ENCODE measurements around the gene CDC25B. TPM values are rescaled to one million over a fixed set of nuclear protein-coding genes. Genes with fewer than 3 reads are reported as not detected.

The CDC25B gene
- total and polyA plus RNA-seq, 10 of the 15 experiments (the other 5 are each of a cell fraction or from before 2014, with no cell fraction given): 4.6 to 58.8 (median 24.6) TPM

DNA sequence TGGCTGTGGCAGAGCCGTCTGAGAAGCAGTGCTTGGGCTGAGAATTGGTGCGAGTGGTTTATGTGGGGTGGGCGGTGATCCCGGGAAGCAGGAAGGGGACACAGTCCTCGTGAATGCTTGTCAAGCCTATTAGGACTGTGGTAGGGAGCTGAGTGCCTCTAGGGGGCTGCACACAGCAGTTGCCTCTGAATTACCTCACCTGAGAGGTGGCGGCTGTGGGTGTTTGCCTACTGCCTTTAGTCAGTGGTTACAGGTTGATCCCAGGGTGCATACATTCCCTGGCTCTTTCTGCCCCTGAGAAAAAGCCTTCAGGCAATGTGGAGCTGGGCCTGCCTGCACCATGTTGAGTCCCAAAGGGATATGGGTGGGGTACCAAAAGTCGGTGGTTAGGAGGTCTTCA, 29.4 kb downstream of the CDC25B start:
- Histone ChIP-seq H3K79me2 (ENCODE audit: control insufficient read depth, insufficient read depth, low read length) (peaks cover 7% of the 10 kb centered on the region), H3K27ac (ENCODE audit: control insufficient read depth, insufficient read depth) (no peak overlapping the region), H3K9me3 (replicated peaks; ENCODE audit: control insufficient read depth, insufficient read depth, low read length) (no peaks in the 10 kb centered on the region), H2AFZ (ENCODE audit: control insufficient read depth, low read depth, low read length) (no peak overlapping the region), H3K4me2 (ENCODE audit: control insufficient read depth, insufficient read depth) (no peak overlapping the region), H3K4me1 (ENCODE audit: control insufficient read depth, insufficient read depth, low read length) (no peaks in the 10 kb centered on the region; the same call in 1 of the 2 replicates), H3K36me3 (ENCODE audit: control insufficient read depth in 2 of 2, insufficient read depth in 2 of 2, low read length in 1 of 2) (peaks cover 5 to 9% of the 10 kb centered on the region in 2 experiments), H3K27me3 (replicated peaks in 1 of 2; ENCODE audit: control insufficient read depth in 2 of 2, insufficient read depth in 2 of 2, low read length in 1 of 2) (no peaks in the 10 kb centered on the region), H3K9ac (ENCODE audit: control insufficient read depth, insufficient read depth, low read length) (no peak overlapping the region), H4K20me1 (ENCODE audit: control insufficient read depth, insufficient read depth) (no peaks in the 10 kb centered on the region), H3K4me3 (no peak overlapping the region)
- ChIA-PET SMC1A (ENCODE audit: uncharacterized antibody, unreplicated experiment) (interaction anchor here (0.8 kb wide), 1 partner anchor 184 kb away, joined by 3 read pairs; no protein-coding TSS in a partner anchor), POLR2A (interaction anchor here (0.6 kb wide), 1 partner anchor 68 kb away, joined by 4 read pairs; no protein-coding TSS in a partner anchor), CTCF (interaction anchor here (0.8 to 2.9 kb wide), 3 partner anchors 29 to 39 kb away, joined by 4 to 12 read pairs (median 8); partner anchors contain the start of gene CENPB), RAD21 (ENCODE audit: unreplicated experiment) (no interaction called here)
- 79% methylated on average over 7 of the region's 7 CpGs for WGBS (ENCODE audit: insufficient coverage, insufficient replicate concordance, low lambda C conversion rate, missing lambda C conversion rate)
- no peak for DNase-seq (ENCODE audit: low read depth, low spot score)
- no peak for FAIRE-seq
- in situ Hi-C loops (cut with MboI) (no loop called here), intact Hi-C loops (cut with micrococcal nuclease; ENCODE audit: unreplicated experiment) (no loop called here)
- TF ChIP-seq TARDBP (IDR thresholded peaks at IDR 0.05; ENCODE audit: borderline replicate concordance): no peak
- BruUV-seq (replicated peaks): no TSS peak
- ATAC-seq: no peak

DNA sequence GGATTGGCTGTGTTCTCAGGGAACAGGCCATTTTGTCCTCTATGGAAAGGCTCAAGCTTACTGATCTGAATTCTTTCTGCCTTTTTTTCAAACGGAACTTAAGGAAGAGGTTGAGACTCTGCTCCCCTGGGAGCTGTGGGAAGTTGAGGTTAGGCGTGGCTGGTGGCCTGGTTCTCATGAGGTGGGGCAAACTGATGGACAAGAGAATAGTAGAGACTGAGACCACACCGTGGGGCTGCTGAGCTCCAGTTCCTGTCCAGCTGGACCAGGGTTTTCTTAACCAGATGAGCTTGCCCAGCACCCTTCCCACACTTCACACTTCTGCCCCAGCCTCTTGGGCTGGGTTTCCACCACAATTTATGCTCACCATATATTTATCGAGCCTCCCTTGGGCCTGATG, 30.3 kb downstream of the CDC25B start:
- intact Hi-C loops (cut with micrococcal nuclease; ENCODE audit: unreplicated experiment): no loop called here
- WGBS (ENCODE audit: insufficient coverage, insufficient replicate concordance, low lambda C conversion rate, missing lambda C conversion rate): 22% methylated on average over 4 of the region's 4 CpGs
- FAIRE-seq (no peak), ATAC-seq (peak; percentile 52; the same call in 2 of the 3 replicates), DNase-seq (ENCODE audit: low read depth, low spot score) (no peak)
- no peaks in the 10 kb centered on the region for H3K27me3 ChIP-seq (replicated peaks in 1 of 2; ENCODE audit: control insufficient read depth in 2 of 2, insufficient read depth in 2 of 2, low read length in 1 of 2)
- H3K27ac ChIP-seq (ENCODE audit: control insufficient read depth, insufficient read depth): no peak overlapping the region
- H3K9ac ChIP-seq (ENCODE audit: control insufficient read depth, insufficient read depth, low read length): no peak overlapping the region
- no peak overlapping the region for H3K4me2 ChIP-seq (ENCODE audit: control insufficient read depth, insufficient read depth)
- in situ Hi-C loops (cut with MboI): no loop called here
- ChIA-PET POLR2A (no interaction called here), SMC1A (ENCODE audit: uncharacterized antibody, unreplicated experiment) (interaction anchor here (1.3 kb wide), 1 partner anchor 8 kb away, joined by 3 read pairs; no protein-coding TSS in a partner anchor), RAD21 (ENCODE audit: unreplicated experiment) (interaction anchor here (0.6 to 1.3 kb wide), 2 partner anchors 40 to 76 kb away, joined by 3 to 4 read pairs; partner anchors contain the start of gene CENPB), CTCF (interaction anchor here (0.5 to 2.9 kb wide), 5 partner anchors 28 to 180 kb away, joined by 3 to 12 read pairs (median 4); partner anchors contain the start of gene CENPB)
- H2AFZ ChIP-seq (ENCODE audit: control insufficient read depth, low read depth, low read length): no peak overlapping the region
- H4K20me1 ChIP-seq (ENCODE audit: control insufficient read depth, insufficient read depth): no peaks in the 10 kb centered on the region
- peaks cover 2% of the 10 kb centered on the region; the same call in 1 of the 2 replicates for H3K79me2 ChIP-seq (ENCODE audit: control insufficient read depth, insufficient read depth, low read length)
- no peak overlapping the region for H3K4me3 ChIP-seq
- peaks cover 5 to 9% of the 10 kb centered on the region in 2 experiments for H3K36me3 ChIP-seq (ENCODE audit: control insufficient read depth in 2 of 2, insufficient read depth in 2 of 2, low read length in 1 of 2)
- TF ChIP-seq NFYB (IDR thresholded peaks at IDR 0.05; ENCODE audit: insufficient read depth, low read depth, low read length) (no peak), GABPA (IDR thresholded peaks at IDR 0.05; ENCODE audit: low read depth) (no peak), NR2C2 (IDR thresholded peaks at IDR 0.05; ENCODE audit: borderline replicate concordance, control insufficient read depth, insufficient read length, low read depth) (no peak)
- TF ChIP-seq, protein P1, sequence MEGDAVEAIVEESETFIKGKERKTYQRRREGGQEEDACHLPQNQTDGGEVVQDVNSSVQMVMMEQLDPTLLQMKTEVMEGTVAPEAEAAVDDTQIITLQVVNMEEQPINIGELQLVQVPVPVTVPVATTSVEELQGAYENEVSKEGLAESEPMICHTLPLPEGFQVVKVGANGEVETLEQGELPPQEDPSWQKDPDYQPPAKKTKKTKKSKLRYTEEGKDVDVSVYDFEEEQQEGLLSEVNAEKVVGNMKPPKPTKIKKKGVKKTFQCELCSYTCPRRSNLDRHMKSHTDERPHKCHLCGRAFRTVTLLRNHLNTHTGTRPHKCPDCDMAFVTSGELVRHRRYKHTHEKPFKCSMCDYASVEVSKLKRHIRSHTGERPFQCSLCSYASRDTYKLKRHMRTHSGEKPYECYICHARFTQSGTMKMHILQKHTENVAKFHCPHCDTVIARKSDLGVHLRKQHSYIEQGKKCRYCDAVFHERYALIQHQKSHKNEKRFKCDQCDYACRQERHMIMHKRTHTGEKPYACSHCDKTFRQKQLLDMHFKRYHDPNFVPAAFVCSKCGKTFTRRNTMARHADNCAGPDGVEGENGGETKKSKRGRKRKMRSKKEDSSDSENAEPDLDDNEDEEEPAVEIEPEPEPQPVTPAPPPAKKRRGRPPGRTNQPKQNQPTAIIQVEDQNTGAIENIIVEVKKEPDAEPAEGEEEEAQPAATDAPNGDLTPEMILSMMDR (IDR thresholded peaks at IDR 0.05 in 2 of 3, conservative IDR thresholded peaks at IDR 0.05 in 1 of 3; ENCODE audit: control insufficient read depth in 2 of 3, extremely low read depth in 1 of 3, insufficient read depth in 1 of 3, low read depth in 3 of 3, low read length in 3 of 3): 0 out of 6 replicates have a peak, but pooled peaks of 1 of the 3 experiments have one; percentile 5
- TF ChIP-seq, protein P2, sequence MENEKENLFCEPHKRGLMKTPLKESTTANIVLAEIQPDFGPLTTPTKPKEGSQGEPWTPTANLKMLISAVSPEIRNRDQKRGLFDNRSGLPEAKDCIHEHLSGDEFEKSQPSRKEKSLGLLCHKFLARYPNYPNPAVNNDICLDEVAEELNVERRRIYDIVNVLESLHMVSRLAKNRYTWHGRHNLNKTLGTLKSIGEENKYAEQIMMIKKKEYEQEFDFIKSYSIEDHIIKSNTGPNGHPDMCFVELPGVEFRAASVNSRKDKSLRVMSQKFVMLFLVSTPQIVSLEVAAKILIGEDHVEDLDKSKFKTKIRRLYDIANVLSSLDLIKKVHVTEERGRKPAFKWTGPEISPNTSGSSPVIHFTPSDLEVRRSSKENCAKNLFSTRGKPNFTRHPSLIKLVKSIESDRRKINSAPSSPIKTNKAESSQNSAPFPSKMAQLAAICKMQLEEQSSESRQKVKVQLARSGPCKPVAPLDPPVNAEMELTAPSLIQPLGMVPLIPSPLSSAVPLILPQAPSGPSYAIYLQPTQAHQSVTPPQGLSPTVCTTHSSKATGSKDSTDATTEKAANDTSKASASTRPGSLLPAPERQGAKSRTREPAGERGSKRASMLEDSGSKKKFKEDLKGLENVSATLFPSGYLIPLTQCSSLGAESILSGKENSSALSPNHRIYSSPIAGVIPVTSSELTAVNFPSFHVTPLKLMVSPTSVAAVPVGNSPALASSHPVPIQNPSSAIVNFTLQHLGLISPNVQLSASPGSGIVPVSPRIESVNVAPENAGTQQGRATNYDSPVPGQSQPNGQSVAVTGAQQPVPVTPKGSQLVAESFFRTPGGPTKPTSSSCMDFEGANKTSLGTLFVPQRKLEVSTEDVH (IDR thresholded peaks at IDR 0.05; ENCODE audit: low read depth, partially characterized antibody): no peak
- BruUV-seq (replicated peaks): no TSS peak
- no peaks in the 10 kb centered on the region for H3K9me3 ChIP-seq (replicated peaks; ENCODE audit: control insufficient read depth, insufficient read depth, low read length)
- H3K4me1 ChIP-seq (ENCODE audit: control insufficient read depth, insufficient read depth, low read length): no peaks in the 10 kb centered on the region; the same call in 1 of the 2 replicates

All from GM12878 (cell line).